Stimulated activated naive CD8-positive, alpha-beta T cell treated with anti-CD3 and anti-CD28 coated beads, Interleukin-15, Interleukin-2, amounts not matched to agents 100 ng/mL and 50 ng/mL, for 24 hours (primary cell): ENCODE measurements around the gene LYRM1.
"Not testable (repeated sequence)": the region's sequence is repeated elsewhere in the genome, so short reads cannot be mapped to it uniquely, and the experiment has no call there.

Experiments
- H3K27ac Mint-ChIP-seq: one replicate; pipeline ENCODE4 v1.8.0; 2021; ENCODE audit warnings: mild to moderate bottlenecking, mixed read lengths
- H3K27me3 Mint-ChIP-seq: one replicate; pipeline ENCODE4 v1.8.0; 2021; ENCODE audit warnings: mixed read lengths
- H3K36me3 Mint-ChIP-seq: one replicate; pipeline ENCODE4 v1.8.0; 2021; ENCODE audit warnings: low read depth, mixed read lengths
- H3K4me1 Mint-ChIP-seq: one replicate; pipeline ENCODE4 v1.8.0; 2021; ENCODE audit warnings: low read depth, mixed read lengths
- H3K4me3 Mint-ChIP-seq: one replicate; pipeline ENCODE4 v1.8.0; 2021; ENCODE audit warnings: mild to moderate bottlenecking, mixed read lengths
- H3K9me3 Mint-ChIP-seq: one replicate; pipeline ENCODE4 v1.8.0; 2021; ENCODE audit warnings: mixed read lengths

The LYRM1 gene

GRCh38 chr16:20950294-20950693, 49.7 kb downstream of the LYRM1 start:
- H3K4me1 Mint-ChIP-seq: peaks cover 1% of the 10 kb centered on the region
- H3K4me3 Mint-ChIP-seq: no peak overlapping the region
- no peaks in the 10 kb centered on the region for H3K27me3 Mint-ChIP-seq
- no peaks in the 10 kb centered on the region for H3K9me3 Mint-ChIP-seq
- H3K27ac Mint-ChIP-seq: no peak overlapping the region
- H3K36me3 Mint-ChIP-seq: no peaks in the 10 kb centered on the region

DNA sequence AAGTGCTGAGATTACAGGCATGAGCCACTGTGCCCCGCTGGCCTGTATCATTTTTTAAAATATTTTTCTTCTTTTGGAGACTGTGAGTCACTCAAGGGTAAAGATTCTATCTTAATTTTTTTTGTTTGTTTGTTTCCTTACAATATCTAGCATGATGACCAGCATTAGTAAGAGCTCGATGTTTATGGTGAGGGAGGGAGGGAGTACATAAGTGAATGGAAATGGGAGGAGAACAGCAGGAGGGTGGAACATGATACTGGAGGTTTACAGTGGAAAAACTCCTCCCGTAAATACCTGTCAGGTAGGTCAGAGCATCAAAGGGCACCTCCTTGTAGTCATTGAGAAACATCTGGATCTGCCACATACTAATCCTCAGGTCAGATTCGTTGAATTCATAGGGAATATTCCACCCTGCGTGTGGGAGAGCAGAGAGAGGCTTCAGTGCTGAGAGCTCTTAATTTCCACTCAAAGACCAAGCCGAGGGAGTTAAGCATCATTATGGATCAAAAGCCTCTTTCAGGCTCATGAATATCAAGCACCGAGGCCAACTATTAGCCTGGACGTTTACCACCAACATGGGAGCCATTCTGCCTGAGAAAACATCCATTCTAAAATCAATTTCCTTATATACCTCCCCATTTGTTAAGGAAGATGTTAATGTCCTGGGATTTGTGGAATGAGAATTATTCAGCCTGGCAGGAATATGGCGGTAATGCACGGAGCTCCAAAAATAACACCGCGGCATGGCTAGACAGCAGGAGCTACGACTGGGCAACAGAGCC, 51.8 kb downstream of the LYRM1 start:
- Mint-ChIP-seq H3K9me3 (no peaks in the 10 kb centered on the region), H3K36me3 (no peaks in the 10 kb centered on the region), H3K4me1 (no peaks in the 10 kb centered on the region), H3K4me3 (no peak overlapping the region), H3K27ac (no peak overlapping the region), H3K27me3 (no peaks in the 10 kb centered on the region)

DNA sequence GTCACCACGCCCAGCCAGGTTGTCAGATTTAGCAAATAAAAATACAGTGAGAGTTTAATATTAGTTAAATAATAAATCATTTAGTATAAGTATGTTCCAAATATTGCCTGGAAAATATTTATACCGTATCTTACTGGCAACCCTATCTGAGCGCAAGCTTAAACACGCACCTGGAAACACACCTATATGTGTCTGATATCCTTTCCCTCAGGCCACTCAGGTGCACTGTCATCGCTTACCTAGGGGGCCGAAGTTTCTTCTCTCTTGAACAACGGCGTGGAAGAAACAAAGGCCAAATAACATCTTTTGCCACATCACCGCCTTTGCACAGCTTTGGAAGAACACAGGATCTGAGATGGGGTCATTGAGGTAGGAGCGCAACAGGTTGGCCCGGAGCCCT, 54.0 kb downstream of the LYRM1 start:
- H3K27me3 Mint-ChIP-seq: no peaks in the 10 kb centered on the region
- no peaks in the 10 kb centered on the region for H3K4me1 Mint-ChIP-seq
- H3K9me3 Mint-ChIP-seq: no peaks in the 10 kb centered on the region
- H3K36me3 Mint-ChIP-seq: no peaks in the 10 kb centered on the region
- H3K4me3 Mint-ChIP-seq: no peak overlapping the region
- no peak overlapping the region for H3K27ac Mint-ChIP-seq

DNA sequence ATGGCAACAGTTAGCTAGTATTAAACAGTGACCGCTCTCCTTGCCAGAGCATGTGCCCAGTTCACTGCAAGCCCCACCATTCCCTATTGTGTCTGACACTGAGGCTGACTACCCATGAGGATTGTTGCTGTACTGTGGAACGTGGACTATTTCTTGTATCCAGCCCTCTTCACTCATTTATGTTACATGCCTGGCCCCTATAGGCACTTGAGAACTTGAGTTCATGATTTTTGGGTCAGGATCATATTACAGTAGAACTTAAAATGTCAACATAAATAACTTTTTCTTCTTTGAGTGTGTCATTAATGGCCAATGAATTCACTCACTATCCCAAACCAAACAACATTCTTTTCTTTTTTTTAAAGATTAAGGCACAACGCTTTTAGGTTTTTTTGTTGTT, 55.7 kb downstream of the LYRM1 start:
- Mint-ChIP-seq H3K9me3 (peaks cover 3% of the 10 kb centered on the region), H3K4me3 (no peak overlapping the region), H3K36me3 (no peaks in the 10 kb centered on the region), H3K27ac (no peak overlapping the region), H3K27me3 (no peaks in the 10 kb centered on the region), H3K4me1 (no peaks in the 10 kb centered on the region)

GRCh38 chr16:20957153-20957552, 56.6 kb downstream of the LYRM1 start:
- Mint-ChIP-seq H3K4me1 (no peaks in the 10 kb centered on the region), H3K9me3 (peaks cover 3% of the 10 kb centered on the region), H3K27me3 (no peaks in the 10 kb centered on the region), H3K27ac (no peak overlapping the region), H3K36me3 (no peaks in the 10 kb centered on the region), H3K4me3 (no peak overlapping the region)

DNA sequence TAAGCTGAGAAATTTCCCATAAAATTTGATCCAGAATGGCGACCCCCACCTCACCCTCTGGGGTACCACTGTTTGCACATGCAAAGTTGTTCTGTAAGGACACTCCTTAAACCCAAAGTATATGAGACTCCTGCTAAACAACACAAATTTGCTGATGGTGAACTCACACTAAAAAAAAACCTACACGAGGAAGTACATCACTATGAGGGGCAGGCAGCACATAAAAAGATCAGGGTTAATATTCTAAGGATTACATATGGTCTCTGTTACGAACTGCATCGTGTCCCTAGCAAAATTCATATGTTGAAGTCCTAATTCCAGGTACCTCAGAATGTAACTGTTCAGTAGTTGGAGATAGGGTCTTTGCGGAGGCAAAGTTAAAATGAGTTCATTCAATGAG, 60.3 kb downstream of the LYRM1 start:
- H3K4me3 Mint-ChIP-seq: no peak overlapping the region
- peaks cover 3% of the 10 kb centered on the region for H3K9me3 Mint-ChIP-seq
- H3K4me1 Mint-ChIP-seq: no peaks in the 10 kb centered on the region
- no peaks in the 10 kb centered on the region for H3K36me3 Mint-ChIP-seq
- no peaks in the 10 kb centered on the region for H3K27me3 Mint-ChIP-seq
- no peak overlapping the region for H3K27ac Mint-ChIP-seq

DNA sequence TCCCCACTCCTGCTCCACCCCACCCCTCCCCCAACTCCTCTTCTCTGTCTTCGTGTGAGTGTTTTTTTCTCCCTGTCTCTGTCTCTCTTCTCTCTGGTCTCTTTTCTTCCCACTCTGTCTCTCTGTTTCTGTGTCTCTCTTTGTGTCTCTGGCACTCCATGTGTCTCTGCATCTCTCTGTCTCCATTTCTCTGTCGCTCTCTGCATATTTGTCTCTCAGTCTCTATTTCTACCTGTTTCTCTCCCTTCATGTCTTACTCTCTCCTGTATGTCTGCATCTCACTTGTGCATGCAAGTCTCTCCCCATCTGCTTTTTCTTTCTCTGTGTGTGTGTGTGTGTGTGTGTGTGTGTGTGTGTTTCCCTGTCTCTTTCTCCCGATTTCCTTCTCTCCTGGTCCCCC, 68.2 kb downstream of the LYRM1 start:
- Mint-ChIP-seq H3K27ac (no peak overlapping the region), H3K36me3 (no peaks in the 10 kb centered on the region), H3K9me3 (no peaks in the 10 kb centered on the region), H3K27me3 (no peaks in the 10 kb centered on the region), H3K4me1 (no peaks in the 10 kb centered on the region), H3K4me3 (no peak overlapping the region)

GRCh38 chr16:20969386-20969785, 68.8 kb downstream of the LYRM1 start:
- no peaks in the 10 kb centered on the region for H3K27me3 Mint-ChIP-seq
- no peaks in the 10 kb centered on the region for H3K9me3 Mint-ChIP-seq
- H3K36me3 Mint-ChIP-seq: no peaks in the 10 kb centered on the region
- no peak overlapping the region for H3K27ac Mint-ChIP-seq
- no peaks in the 10 kb centered on the region for H3K4me1 Mint-ChIP-seq
- H3K4me3 Mint-ChIP-seq: no peak overlapping the region

GRCh38 chr16:20971401-20971800, 70.8 kb downstream of the LYRM1 start:
- no peaks in the 10 kb centered on the region for H3K36me3 Mint-ChIP-seq
- H3K9me3 Mint-ChIP-seq: no peaks in the 10 kb centered on the region
- no peak overlapping the region for H3K27ac Mint-ChIP-seq
- H3K27me3 Mint-ChIP-seq: peaks cover 8% of the 10 kb centered on the region
- H3K4me1 Mint-ChIP-seq: no peaks in the 10 kb centered on the region
- no peak overlapping the region for H3K4me3 Mint-ChIP-seq

- H3K27ac Mint-ChIP-seq: not testable (repeated sequence)
Observed at GRCh38 chr16:20973201-20973600, 72.6 kb downstream of the LYRM1 start.

More at GRCh38 chr16:20973201-20973600, 72.6 kb downstream of the LYRM1 start:
- H3K27me3 Mint-ChIP-seq, H3K36me3 Mint-ChIP-seq, H3K4me3 Mint-ChIP-seq, H3K4me1 Mint-ChIP-seq, H3K9me3 Mint-ChIP-seq: not testable (repeated sequence)
